GM12878 (cell line): ENCODE data around the gene FHL3. TPM values are rescaled to one million over a fixed set of nuclear protein-coding genes. Genes with fewer than 3 reads are reported as not detected.
"Not testable (repeated sequence)": the region's sequence is repeated elsewhere in the genome, so short reads cannot be mapped to it uniquely, and the experiment has no call there.

Source experiments
- ATAC-seq: fragments of 200-7000 bp; cut with Tn5 transposase; 3 replicates; pipeline ENCODE4 v1.9.1; 2020; ENCODE audit warnings: mild to moderate bottlenecking, moderate library complexity
- BruUV-seq: library from RNA; stranded (reverse); fragments of 400-500 nt; replicated peaks from 2 replicates; lab custom pipeline; 2021; lab: Mats Ljungman, UMichigan
- CTCF ChIA-PET: fragments of 300-600 bp; sonication (Branson Sonifier 250); formaldehyde crosslinking; extraction: SDS; loops from one replicate; lab custom pipeline; 2021; ENCODE audit warnings: inconsistent platforms; lab: Yijun Ruan, JAX
- POLR2A ChIA-PET: fragments of 350-600 bp; formaldehyde crosslinking; extraction: SDS; loops from one replicate; lab custom pipeline; 2021; ENCODE audit warnings: inconsistent platforms; lab: Charles Lee
- RAD21 ChIA-PET: fragments of 300-600 bp; sonication (Branson Sonifier 250); formaldehyde crosslinking; loops from one replicate; lab custom pipeline; 2023; ENCODE audit warnings: antibody characterized with exemption; ENCODE audit not compliant: unreplicated experiment; lab: Charles Lee
- SMC1A ChIA-PET: fragments of 300-600 bp; sonication (Branson Sonifier 250); formaldehyde crosslinking; loops from one replicate; lab custom pipeline; 2023; ENCODE audit not compliant: unreplicated experiment, uncharacterized antibody; lab: Charles Lee
- DNase-seq: peaks from one replicate; pipeline ENCODE4 v3.0.0-alpha.2; 2011; ENCODE audit warnings: low read depth, low spot score
- FAIRE-seq: peaks from 3 replicates; lab custom pipeline; 2011; peaks lifted over from hg19 to GRCh38; lab: Jason Lieb, UNC
- H2AFZ ChIP-seq: 2 replicates; pipeline ENCODE4 v1.6.0; 2011; ENCODE audit warnings: low read depth, low read length, control low read depth; ENCODE audit not compliant: control insufficient read depth
- H3K27ac ChIP-seq: 2 replicates; pipeline ENCODE4 v1.5.1; 2011; ENCODE audit warnings: control low read depth; ENCODE audit not compliant: control insufficient read depth, insufficient read depth
- H3K27me3 ChIP-seq, 2 experiments: replicated peaks in 1 of 2; 2 replicates each; pipeline versions ENCODE4 v1.6.0 to v1.6.1; 2011; ENCODE audit warnings: low read length in 1 of 2; ENCODE audit not compliant: control insufficient read depth in 2 of 2, insufficient read depth in 2 of 2
- H3K36me3 ChIP-seq, 2 experiments: 2 replicates each; pipeline ENCODE4 v1.5.1; 2011; ENCODE audit warnings: low read length in 1 of 2; ENCODE audit not compliant: control insufficient read depth in 2 of 2, insufficient read depth in 2 of 2
- H3K4me1 ChIP-seq: 2 replicates; pipeline ENCODE4 v1.6.1; 2011; ENCODE audit warnings: mild to moderate bottlenecking, low read length, moderate library complexity, mixed read lengths; ENCODE audit not compliant: control insufficient read depth, insufficient read depth
- H3K4me2 ChIP-seq: 2 replicates; pipeline ENCODE4 v1.6.0; 2011; ENCODE audit warnings: control low read depth; ENCODE audit not compliant: control insufficient read depth, insufficient read depth
- H3K4me3 ChIP-seq: fragments of 200-600 bp; sonication (generic); 2 replicates; pipeline ENCODE4 v1.5.1; 2016
- H3K79me2 ChIP-seq: 2 replicates; pipeline ENCODE4 v1.6.0; 2011; ENCODE audit warnings: low read length; ENCODE audit not compliant: control insufficient read depth, insufficient read depth
- H3K9ac ChIP-seq: 2 replicates; pipeline ENCODE4 v1.8.0; 2011; ENCODE audit warnings: low read length, control low read depth, mixed read lengths; ENCODE audit not compliant: control insufficient read depth, insufficient read depth
- H3K9me3 ChIP-seq: replicated peaks from 3 replicates; pipeline ENCODE4 v1.5.1; 2011; ENCODE audit warnings: mild to moderate bottlenecking, low read length; ENCODE audit not compliant: control insufficient read depth, insufficient read depth
- H4K20me1 ChIP-seq: 2 replicates; pipeline ENCODE4 v1.6.0; 2011; ENCODE audit not compliant: control insufficient read depth, insufficient read depth
- BHLHE40 ChIP-seq, 2 experiments: fragments of 450-650 bp in 1 of 2; IDR thresholded peaks; 2 replicates each; pipeline ENCODE4 v1.6.1; 2011 to 2017; ENCODE audit warnings: low read depth in 2 of 2, borderline replicate concordance in 1 of 2, improper control_type of control experiment in 1 of 2, low read length in 1 of 2, mild to moderate bottlenecking in 1 of 2
- DPF2 ChIP-seq: fragments of 450-650 bp; IDR thresholded peaks from 2 replicates; pipeline ENCODE4 v1.6.1; 2017; ENCODE audit warnings: mild to moderate bottlenecking
- E2F8 ChIP-seq: fragments of 450-650 bp; IDR thresholded peaks from 2 replicates; pipeline ENCODE4 v1.6.1; 2018; ENCODE audit warnings: mild to moderate bottlenecking, low read depth, moderate library complexity; ENCODE audit not compliant: partially characterized antibody
- EED ChIP-seq: sonication (generic); IDR thresholded peaks from 2 replicates; pipeline ENCODE4 v1.6.1; 2016; ENCODE audit warnings: antibody characterized with exemption, low read depth
- ETV6 ChIP-seq, 2 experiments: fragments of 450-650 bp in 1 of 2; IDR thresholded peaks in 1 of 2; conservative IDR thresholded peaks in 1 of 2; 2 replicates each; pipeline ENCODE4 v1.6.1; 2014; ENCODE audit warnings: antibody characterized with exemption in 1 of 2, borderline replicate concordance in 1 of 2, low read depth in 1 of 2, mild to moderate bottlenecking in 1 of 2, moderate library complexity in 1 of 2
- RAD51 ChIP-seq: fragments of 450-650 bp; IDR thresholded peaks from 2 replicates; pipeline ENCODE4 v1.6.1; 2016; ENCODE audit warnings: moderate library complexity, mild to moderate bottlenecking, inconsistent platforms
- RB1 ChIP-seq: fragments of 450-650 bp; formaldehyde crosslinking; IDR thresholded peaks from 2 replicates; pipeline ENCODE4 v1.6.1; 2017; ENCODE audit warnings: mild to moderate bottlenecking, borderline replicate concordance
- RELA ChIP-seq: fragments of 450-650 bp; IDR thresholded peaks from 2 replicates; pipeline ENCODE4 v1.8.0; 2014; ENCODE audit warnings: borderline replicate concordance; ENCODE audit not compliant: partially characterized antibody
- RFX5 ChIP-seq: IDR thresholded peaks from 2 replicates; pipeline ENCODE4 v1.6.1; 2011; ENCODE audit warnings: low read depth, low read length, improper control_type of control experiment
- TBL1XR1 ChIP-seq: IDR thresholded peaks from 2 replicates; pipeline ENCODE4 v1.6.1; 2012; ENCODE audit warnings: low read depth, low read length, improper control_type of control experiment
- TCF3 ChIP-seq: IDR thresholded peaks from 2 replicates; pipeline ENCODE4 v1.6.1; 2012; ENCODE audit warnings: low read depth, mild to moderate bottlenecking, low read length, borderline replicate concordance; ENCODE audit not compliant: insufficient read depth
- ZNF217 ChIP-seq: fragments of 450-650 bp; IDR thresholded peaks from 2 replicates; pipeline ENCODE4 v1.6.1; 2017; ENCODE audit warnings: antibody characterized with exemption, mild to moderate bottlenecking
- WGBS: methylation state at CpG from one replicate; pipeline ENCODE4 v1.1.6; 2016; ENCODE audit warnings: low lambda C conversion rate; ENCODE audit not compliant: insufficient replicate concordance, insufficient coverage; ENCODE audit errors: missing lambda C conversion rate; 5-methylcytosine and 5-hydroxymethylcytosine counted together
- in situ Hi-C: fragments of 300-500 bp; cut with MboI; formaldehyde crosslinking; loops from 9 replicates; pipeline ENCODE4 v1.14.3; 2018; ENCODE audit warnings: mixed read lengths
- intact Hi-C: fragments of 100-400 bp; cut with micrococcal nuclease; formaldehyde crosslinking; loops from one replicate; pipeline ENCODE4 v1.14.2; 2022; ENCODE audit not compliant: unreplicated experiment
- polyA plus RNA-seq, 11 experiments: library from polyadenylated mRNA; depleted of rRNA in 4 of 11; unstranded in 6 of 11; stranded (reverse) in 5 of 11; fragments of >200 nt; fragmentation: Nextera tagmentation in 4 of 11; fragmentation: Illumina TruSeq in 1 of 11; extraction: Ambion mirVana in 4 of 11; extraction: Trizol in 1 of 11; gene quantifications; 1 replicate in 1 of 11; 2 replicates in 10 of 11; pipeline versions ENCODE4 v1.2.1 to v1.2.3, GENCODE V29; 2011 to 2016; ENCODE audit warnings: inconsistent platforms in 2 of 11, missing spikeins in 2 of 11, low read depth in 1 of 11
- total RNA-seq, 4 experiments: library from RNA; depleted of rRNA in 3 of 4; stranded (reverse); fragments of >200 nt in 3 of 4; fragmentation: Illumina TruSeq in 1 of 4; extraction: Trizol in 1 of 4; gene quantifications; 2 replicates each; pipeline versions ENCODE4 v1.2.1 to v1.2.3, GENCODE V29; 2013 to 2021

Gene FHL3
- total and polyA plus RNA-seq, 10 of the 15 experiments (the other 5 are each of a cell fraction or from before 2014, with no cell fraction given) = 0.26 to 13.9 (median 7.9) TPM

- no peak for TF ChIP-seq EED
These were observed 30.7 kb downstream of the FHL3 start (continued) for GRCh38 chr1:37974567-37974966.

GRCh38 chr1:37973684-37974083 is 31.6 kb downstream of the FHL3 start:
- BruUV-seq, H3K27me3 ChIP-seq, H3K4me2 ChIP-seq, DNase-seq, H3K9me3 ChIP-seq, FAIRE-seq, H3K9ac ChIP-seq, H3K4me1 ChIP-seq, H4K20me1 ChIP-seq, H3K79me2 ChIP-seq, H3K27ac ChIP-seq, H2AFZ ChIP-seq, intact Hi-C loops, POLR2A ChIA-PET, RAD21 ChIA-PET, H3K4me3 ChIP-seq, ATAC-seq: not testable (repeated sequence)
- in situ Hi-C loops = loop anchor here (10.0 kb wide), 1 partner anchor 269 kb away; no protein-coding TSS in a partner anchor
- ChIA-PET CTCF (interaction anchor here (0.8 to 1.2 kb wide), 2 partner anchors 82 to 371 kb away, joined by 3 read pairs; no protein-coding TSS in a partner anchor), SMC1A (interaction anchor here (0.7 kb wide), 1 partner anchor 47 kb away, joined by 4 read pairs; no protein-coding TSS in a partner anchor)
- over 99% methylated on average over 5 of the region's 5 CpGs for WGBS
- H3K36me3 ChIP-seq = peaks cover 3 to 17% of the 10 kb centered on the region in 2 experiments

- H3K4me2 ChIP-seq = no peak overlapping the region
These were observed 40.0 kb downstream of the FHL3 start for GRCh38 chr1:37965301-37965700.

More at GRCh38 chr1:37965301-37965700, 40.0 kb downstream of the FHL3 start:
- ATAC-seq (no peak), FAIRE-seq (no peak), DNase-seq (no peak)
- Histone ChIP-seq H3K36me3 (peaks cover 10 to 29% of the 10 kb centered on the region in 2 experiments), H2AFZ (no peak overlapping the region), H3K79me2 (no peaks in the 10 kb centered on the region), H3K4me1 (no peaks in the 10 kb centered on the region), H3K9ac (no peak overlapping the region), H3K27me3 (no peaks in the 10 kb centered on the region), H4K20me1 (no peaks in the 10 kb centered on the region), H3K9me3 (no peaks in the 10 kb centered on the region), H3K27ac (no peak overlapping the region), H3K4me3 (no peak overlapping the region)
- intact Hi-C loops (no loop called here), in situ Hi-C loops (loop anchor here (5.0 kb wide), 1 partner anchor 73 kb away; no protein-coding TSS in a partner anchor)
- ChIA-PET SMC1A (no interaction called here), CTCF (no interaction called here), RAD21 (no interaction called here), POLR2A (interaction anchor here (0.7 kb wide), 1 partner anchor 94 kb away, joined by 7 read pairs; no protein-coding TSS in a partner anchor)
- no TSS peak for BruUV-seq
- 99% methylated on average over 4 of the region's 4 CpGs for WGBS
- TF ChIP-seq RAD51 (no peak), ETV6 (conservative IDR thresholded peaks at IDR 0.05 in 1 of 2, IDR thresholded peaks at IDR 0.05 in 1 of 2; ENCODE audit: borderline replicate concordance in 1 of 2, low read depth in 1 of 2) (no peak), TBL1XR1 (no peak), RELA (no peak), RFX5 (no peak), RB1 (no peak), DPF2 (no peak), BHLHE40 (IDR thresholded peaks at IDR 0.05; ENCODE audit: borderline replicate concordance in 1 of 2, low read depth in 2 of 2, low read length in 1 of 2) (no peak), TCF3 (no peak), ZNF217 (no peak), E2F8 (no peak)
